ENCODE results near the gene OR51E1. TPM values are rescaled to one million over a fixed set of nuclear protein-coding genes. Genes with fewer than 3 reads are reported as not detected.

The OR51E1 gene
- total RNA-seq, 8 experiments from 2014 or later: 0.05 to 0.19 (median 0.13) TPM; not detected in 4

- peak in 1 of 8 experiments; percentile 51 for ATAC-seq (replicated peaks in 6 of 8)
- no peak overlapping the region for H3K4me3 ChIP-seq
- in situ Hi-C loops (cut with MboI; ENCODE audit: low pct_unique_long_range_greater_than_20kb in 2 of 9, low sequenced_read_pairs in 9 of 9, unreplicated experiment in 9 of 9): no loop called here
- WGBS, 10 experiments: 30 to 100% (median 89%) methylated on average over 2 to 5 of the region's 6 CpGs; no CpG with 5 or more reads in 4 of the 10 experiments
- no peaks in the 10 kb centered on the region for H3K4me1 ChIP-seq (replicated peaks in 1 of 2)
- H3K27ac ChIP-seq: no peak overlapping the region
These were observed 19.1 kb downstream of the OR51E1 start for GRCh38 chr11:4662876-4663275.

- 28 to 90% (median 78%) methylated on average over 1 to 3 of the region's 3 CpGs for WGBS, 10 experiments
- H3K27ac ChIP-seq: no peak overlapping the region
- in situ Hi-C loops (cut with MboI; ENCODE audit: low pct_unique_long_range_greater_than_20kb in 2 of 9, low sequenced_read_pairs in 9 of 9, unreplicated experiment in 9 of 9): no loop called here
- H3K4me3 ChIP-seq: no peak overlapping the region
- H3K4me1 ChIP-seq (replicated peaks in 1 of 2): no peaks in the 10 kb centered on the region
- ATAC-seq (replicated peaks in 6 of 8): no peak
These were observed 20.4 kb downstream of the OR51E1 start for GRCh38 chr11:4664183-4664582.

GRCh38 chr11:4664786-4665185, 21.0 kb downstream of the OR51E1 start:
- Histone ChIP-seq H3K4me3 (no peak overlapping the region), H3K27ac (no peak overlapping the region), H3K4me1 (replicated peaks in 1 of 2) (no peaks in the 10 kb centered on the region)
- no peak for ATAC-seq (replicated peaks in 6 of 8)
- 19 to 77% (median 53%) methylated on average over 1 to 3 of the region's 3 CpGs; no CpG with 5 or more reads in 1 of the 10 experiments for WGBS, 10 experiments
- in situ Hi-C loops (cut with MboI; ENCODE audit: low pct_unique_long_range_greater_than_20kb in 2 of 9, low sequenced_read_pairs in 9 of 9, unreplicated experiment in 9 of 9): no loop called here

GRCh38 chr11:4665424-4665823, 21.6 kb downstream of the OR51E1 start:
- 25 to 100% (median 83%) methylated on average over 2 of the region's 2 CpGs; no CpG with 5 or more reads in 2 of the 10 experiments for WGBS, 10 experiments
- Histone ChIP-seq H3K4me1 (replicated peaks in 1 of 2) (no peaks in the 10 kb centered on the region), H3K4me3 (no peak overlapping the region), H3K27ac (no peak overlapping the region)
- in situ Hi-C loops (cut with MboI; ENCODE audit: low pct_unique_long_range_greater_than_20kb in 2 of 9, low sequenced_read_pairs in 9 of 9, unreplicated experiment in 9 of 9): no loop called here
- no peak for ATAC-seq (replicated peaks in 6 of 8)

- WGBS, 10 experiments: 38 to 85% (median 69%) methylated on average over 1 to 2 of the region's 2 CpGs; no CpG with 5 or more reads in 2 of the 10 experiments
- no peak for ATAC-seq (replicated peaks in 6 of 8)
- H3K4me1 ChIP-seq (replicated peaks in 1 of 2): no peaks in the 10 kb centered on the region
- H3K4me3 ChIP-seq: no peak overlapping the region
- in situ Hi-C loops (cut with MboI; ENCODE audit: low pct_unique_long_range_greater_than_20kb in 2 of 9, low sequenced_read_pairs in 9 of 9, unreplicated experiment in 9 of 9): no loop called here
- H3K27ac ChIP-seq: no peak overlapping the region
These were observed 28.0 kb downstream of the OR51E1 start for GRCh38 chr11:4671741-4672140.

- in situ Hi-C loops (cut with MboI; ENCODE audit: low pct_unique_long_range_greater_than_20kb in 2 of 9, low sequenced_read_pairs in 9 of 9, unreplicated experiment in 9 of 9): no loop called here
- H3K4me3 ChIP-seq: no peak overlapping the region
- ATAC-seq (replicated peaks in 6 of 8): peak in 2 of 8 experiments; percentile 23 to 70
- H3K27ac ChIP-seq: no peak overlapping the region
- 0 to 96% (median 48%) methylated on average over 1 to 3 of the region's 3 CpGs; no CpG with 5 or more reads in 2 of the 10 experiments for WGBS, 10 experiments
- no peaks in the 10 kb centered on the region for H3K4me1 ChIP-seq (replicated peaks in 1 of 2)
These were observed 28.7 kb downstream of the OR51E1 start for GRCh38 chr11:4672470-4672869.

GRCh38 chr11:4673781-4674180, 30.0 kb downstream of the OR51E1 start:
- WGBS, 10 experiments: 27 to 100% (median 82%) methylated on average over 1 to 2 of the region's 2 CpGs; no CpG with 5 or more reads in 4 of the 10 experiments
- Histone ChIP-seq H3K27ac (no peak overlapping the region), H3K4me1 (replicated peaks in 1 of 2) (no peaks in the 10 kb centered on the region), H3K4me3 (no peak overlapping the region)
- ATAC-seq (replicated peaks in 6 of 8): no peak
- in situ Hi-C loops (cut with MboI; ENCODE audit: low pct_unique_long_range_greater_than_20kb in 2 of 9, low sequenced_read_pairs in 9 of 9, unreplicated experiment in 9 of 9): no loop called here

GRCh38 chr11:4677948-4678347, 34.2 kb downstream of the OR51E1 start:
- Histone ChIP-seq H3K4me3 (no peak overlapping the region), H3K27ac (no peak overlapping the region), H3K4me1 (replicated peaks in 1 of 2) (no peaks in the 10 kb centered on the region)
- ATAC-seq (replicated peaks in 6 of 8): peak in 1 of 8 experiments; percentile 59
- in situ Hi-C loops (cut with MboI; ENCODE audit: low pct_unique_long_range_greater_than_20kb in 2 of 9, low sequenced_read_pairs in 9 of 9, unreplicated experiment in 9 of 9): no loop called here
- 43 to 95% (median 82%) methylated on average over 1 to 2 of the region's 2 CpGs; no CpG with 5 or more reads in 1 of the 10 experiments for WGBS, 10 experiments

- Histone ChIP-seq H3K4me1 (replicated peaks in 1 of 2) (no peaks in the 10 kb centered on the region), H3K27ac (no peak overlapping the region), H3K4me3 (no peak overlapping the region)
- in situ Hi-C loops (cut with MboI; ENCODE audit: low pct_unique_long_range_greater_than_20kb in 2 of 9, low sequenced_read_pairs in 9 of 9, unreplicated experiment in 9 of 9): no loop called here
- whole genome bisulfite sequencing, 10 experiments: 14 to 81% (median 67%) methylated on average over 1 to 3 of the region's 3 CpGs; no CpG with 5 or more reads in 1 of the 10 experiments
- ATAC-seq (replicated peaks in 6 of 8): peak in 1 of 8 experiments; percentile 36
These were observed 36.6 kb downstream of the OR51E1 start for GRCh38 chr11:4680341-4680740.

- no peak overlapping the region for H3K27ac ChIP-seq
- H3K4me3 ChIP-seq: no peak overlapping the region
- in situ Hi-C loops (cut with MboI; ENCODE audit: low pct_unique_long_range_greater_than_20kb in 2 of 9, low sequenced_read_pairs in 9 of 9, unreplicated experiment in 9 of 9): no loop called here
- peak in 3 of 8 experiments; percentile 97 to 99 (median 98) for ATAC-seq (replicated peaks in 6 of 8)
- no peaks in the 10 kb centered on the region for H3K4me1 ChIP-seq (replicated peaks in 1 of 2)
- WGBS, 10 experiments: 0 to 100% (median 58%) methylated on average over 1 to 2 of the region's 2 CpGs; no CpG with 5 or more reads in 2 of the 10 experiments
These were observed 39.0 kb downstream of the OR51E1 start for GRCh38 chr11:4682623-4683419.

GRCh38 chr11:4684631-4685285, 41.0 kb downstream of the OR51E1 start:
- Histone ChIP-seq H3K4me3 (no peak overlapping the region), H3K4me1 (replicated peaks in 1 of 2) (no peaks in the 10 kb centered on the region), H3K27ac (no peak overlapping the region)
- in situ Hi-C loops (cut with MboI; ENCODE audit: low pct_unique_long_range_greater_than_20kb in 2 of 9, low sequenced_read_pairs in 9 of 9, unreplicated experiment in 9 of 9): no loop called here
- WGBS, 10 experiments: 0 to 90% (median 61%) methylated on average over 1 to 3 of the region's 3 CpGs; no CpG with 5 or more reads in 1 of the 10 experiments
- ATAC-seq (replicated peaks in 6 of 8): no peak

- Histone ChIP-seq H3K4me3 (no peak overlapping the region), H3K27ac (no peak overlapping the region), H3K4me1 (replicated peaks in 1 of 2) (no peaks in the 10 kb centered on the region)
- no peak for ATAC-seq (replicated peaks in 6 of 8)
- in situ Hi-C loops (cut with MboI; ENCODE audit: low pct_unique_long_range_greater_than_20kb in 2 of 9, low sequenced_read_pairs in 9 of 9, unreplicated experiment in 9 of 9): no loop called here
- 11 to 67% (median 44%) methylated on average over 1 of the region's 1 CpG; no CpG with 5 or more reads in 2 of the 10 experiments for WGBS, 10 experiments
These were observed 51.7 kb downstream of the OR51E1 start for GRCh38 chr11:4695442-4695841.

GRCh38 chr11:4697585-4697984, 53.8 kb downstream of the OR51E1 start, which contains the start of gene OR51E2:
TSS of gene OR51E2 (minus strand) at chr11:4697853. CDS start at chr11:4682711, 15,142 bp downstream.
- ATAC-seq (replicated peaks in 6 of 8): peak in 6 of 8 experiments; percentile 50 to 99 (median 84)
- in situ Hi-C loops (cut with MboI; ENCODE audit: low pct_unique_long_range_greater_than_20kb in 2 of 9, low sequenced_read_pairs in 9 of 9, unreplicated experiment in 9 of 9): no loop called here

More at GRCh38 chr11:4697585-4697984, 53.8 kb downstream of the OR51E1 start, which contains the start of gene OR51E2:
- Histone ChIP-seq H3K27ac (no peak within 1 kb of the TSS), H3K4me3 (no peak within 1 kb of the TSS), H3K4me1 (replicated peaks in 1 of 2) (no peaks in the 10 kb centered on the region)
- WGBS, 10 experiments: 0 to 80% (median 64%) methylated on average over 1 to 3 of the region's 3 CpGs; no CpG with 5 or more reads in 1 of the 10 experiments
